Fibroblast of skin of left quadriceps (primary cell): ENCODE results near the gene GTF2H4.

Experiments
- DNase-seq, 2 experiments: peaks; one replicate each; pipeline ENCODE4 v3.0.0-alpha.2; 2013; ENCODE audit warnings: low read depth in 2 of 2

GTF2H4 gene

DNA sequence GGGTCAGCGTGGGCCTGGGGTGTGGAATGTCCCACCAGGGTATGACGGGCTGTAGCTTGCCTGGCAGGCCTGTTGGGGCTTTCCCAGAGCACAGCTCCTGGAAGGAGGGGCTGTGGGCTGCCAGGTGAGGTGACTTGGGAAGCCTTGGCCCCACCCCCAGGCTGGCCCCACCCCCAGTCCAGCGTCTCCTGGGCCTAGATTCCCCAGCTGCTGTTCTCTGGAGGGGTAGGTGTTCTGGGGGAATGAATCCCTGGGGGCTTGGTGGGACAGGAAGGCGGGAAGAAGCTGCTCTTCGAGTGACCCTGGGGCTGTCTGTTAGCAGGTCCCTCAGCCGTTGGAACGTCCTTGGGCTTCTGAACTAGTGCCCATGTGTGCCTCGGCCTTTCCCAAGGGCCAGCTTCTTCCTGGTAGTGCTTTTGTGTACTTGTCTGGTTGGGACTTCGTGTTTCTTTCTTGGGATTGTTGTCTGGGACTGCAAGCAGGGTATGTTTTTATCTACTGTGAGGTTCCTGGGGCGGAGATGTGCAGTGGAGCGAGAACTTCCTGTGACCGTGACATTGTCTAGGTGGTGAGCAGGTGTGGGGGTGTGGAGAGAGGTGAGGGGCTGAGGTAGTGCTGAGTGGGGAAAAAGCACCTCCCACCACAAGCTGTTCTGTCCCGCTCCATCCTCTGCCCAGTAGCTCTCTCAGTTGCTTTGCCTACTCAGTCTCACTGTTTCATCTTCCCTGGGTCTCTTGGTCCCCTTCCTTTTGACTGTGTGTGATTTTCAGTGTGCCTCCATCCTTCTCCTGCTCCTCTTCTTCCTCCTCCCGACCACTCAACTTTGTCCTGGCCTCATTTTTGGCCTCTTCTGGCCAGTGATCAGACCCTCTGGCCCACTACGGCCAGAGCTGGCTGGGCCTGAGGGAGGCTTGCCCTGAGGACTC is 25.0 kb upstream of the GTF2H4 start:
- no peak for DNase-seq

DNA sequence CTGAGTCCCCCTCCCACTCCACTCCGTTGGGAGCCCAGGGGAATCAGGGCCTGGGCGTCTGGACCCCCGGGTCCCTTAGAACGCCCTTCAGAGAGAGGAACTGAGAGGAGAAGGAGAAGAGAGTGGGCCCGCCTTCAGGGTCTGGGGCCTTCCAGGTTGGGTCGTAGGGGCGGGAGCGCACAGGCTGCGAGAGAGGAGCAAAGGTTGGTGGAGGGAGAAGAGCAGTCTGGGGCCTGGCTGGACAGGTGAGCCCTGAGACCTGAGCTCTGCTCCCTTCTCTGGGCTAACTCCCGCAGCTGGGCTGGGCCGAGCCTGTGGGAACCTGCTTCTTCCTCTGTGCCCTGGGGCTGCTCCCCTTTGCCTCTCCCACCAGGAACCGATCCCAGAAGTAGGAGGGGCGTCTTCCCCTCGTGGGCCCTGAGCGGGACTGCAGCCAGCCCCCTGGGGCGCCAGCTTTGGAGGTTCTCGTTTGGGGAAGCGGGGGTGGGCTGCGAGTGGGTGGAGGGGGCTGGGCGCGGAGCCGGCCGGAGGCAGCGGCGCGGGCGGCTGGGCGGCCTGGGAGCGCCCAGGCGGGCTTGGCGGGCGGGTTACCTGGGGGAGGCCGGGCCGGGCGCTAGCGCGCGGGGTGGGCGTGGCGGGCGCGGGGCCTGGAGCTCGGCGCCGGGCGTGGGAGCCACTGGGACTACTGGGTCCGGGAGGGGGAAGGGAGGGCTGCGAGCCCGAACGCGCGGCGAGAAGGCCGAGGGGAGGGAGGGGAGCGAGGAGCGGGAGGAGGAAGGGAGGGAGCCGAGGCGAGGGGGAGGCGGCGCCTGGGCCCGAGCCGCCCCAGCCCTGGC is 24.1 kb upstream of the GTF2H4 start, which contains the start of gene DDR1:
Gene DDR1, plus strand, starts transcription at position 835 of the 836 bp plus-strand sequence. CDS start 4,211 bp downstream, outside the sequence.
- peak in 1 of 2 experiments; percentile 42 for DNase-seq

DNA sequence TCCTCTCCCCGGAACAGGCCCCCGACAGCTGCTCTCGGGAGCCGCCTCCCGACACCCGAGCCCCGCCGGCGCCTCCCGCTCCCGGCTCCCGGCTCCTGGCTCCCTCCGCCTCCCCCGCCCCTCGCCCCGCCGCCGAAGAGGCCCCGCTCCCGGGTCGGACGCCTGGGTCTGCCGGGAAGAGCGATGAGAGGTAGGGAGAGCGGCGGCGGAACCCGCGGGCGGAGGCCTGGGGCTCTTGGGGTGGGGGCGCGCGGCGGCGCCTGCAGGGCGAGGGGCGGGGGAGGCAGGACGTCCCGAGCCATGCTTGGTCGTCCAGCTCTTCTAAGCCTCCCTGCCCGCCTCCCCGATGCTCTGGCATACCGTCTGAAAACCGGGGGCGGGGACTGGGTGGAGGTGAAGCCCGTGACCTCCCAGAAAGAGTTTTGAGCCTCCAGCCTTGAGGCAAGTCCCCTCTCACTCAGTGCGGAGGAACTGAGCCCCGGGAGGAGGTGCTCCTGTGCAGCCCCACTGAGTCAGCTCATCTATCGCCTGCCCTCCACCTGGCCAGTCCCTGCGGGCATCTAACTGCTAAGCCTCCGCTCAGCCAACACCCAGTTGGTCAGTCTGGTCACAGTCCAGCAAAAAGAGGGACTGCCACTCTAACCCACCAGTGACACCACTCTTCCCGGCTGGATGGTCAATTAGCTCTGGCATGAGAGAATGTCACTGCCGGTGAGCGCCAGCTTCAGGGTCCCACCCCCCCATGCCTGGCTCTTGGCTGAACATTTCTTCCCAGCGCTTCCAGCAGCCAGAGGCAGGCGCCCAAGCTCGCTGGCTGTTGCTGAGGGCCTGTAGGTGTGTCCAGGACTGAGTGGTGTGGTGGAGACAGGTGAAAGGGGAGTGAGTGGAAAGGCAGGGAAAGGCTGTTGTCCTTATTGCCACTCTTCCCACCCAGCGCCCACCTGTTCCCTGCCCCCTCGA is 23.2 kb upstream of the GTF2H4 start:
- no peak for DNase-seq

DNA sequence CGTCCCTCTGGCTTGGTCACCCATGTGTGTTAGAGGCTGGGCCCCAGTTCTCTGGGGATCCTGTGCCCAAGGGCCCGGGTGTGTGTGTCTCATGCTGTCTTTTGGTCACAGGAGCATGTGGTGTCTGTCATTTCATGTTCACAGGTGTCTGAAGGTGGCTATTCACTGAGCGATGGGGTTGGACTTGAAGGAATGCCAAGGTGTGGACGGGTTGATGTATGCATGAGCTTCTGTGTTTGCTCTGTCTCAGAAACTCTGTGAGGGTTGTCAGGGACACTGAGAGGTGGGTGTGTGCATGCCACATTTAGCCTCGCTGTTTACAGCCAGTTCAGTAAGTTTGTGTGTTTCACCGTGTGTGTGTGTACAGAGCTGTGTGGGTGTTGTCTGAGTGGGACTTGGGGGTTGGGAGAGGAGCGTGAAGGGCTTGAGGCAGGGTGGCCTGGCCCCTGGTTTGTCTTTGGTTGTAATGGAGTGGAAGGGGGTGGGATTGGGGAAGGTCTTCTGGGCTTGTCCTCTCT is 22.5 kb upstream of the GTF2H4 start:
- no peak for DNase-seq

DNA sequence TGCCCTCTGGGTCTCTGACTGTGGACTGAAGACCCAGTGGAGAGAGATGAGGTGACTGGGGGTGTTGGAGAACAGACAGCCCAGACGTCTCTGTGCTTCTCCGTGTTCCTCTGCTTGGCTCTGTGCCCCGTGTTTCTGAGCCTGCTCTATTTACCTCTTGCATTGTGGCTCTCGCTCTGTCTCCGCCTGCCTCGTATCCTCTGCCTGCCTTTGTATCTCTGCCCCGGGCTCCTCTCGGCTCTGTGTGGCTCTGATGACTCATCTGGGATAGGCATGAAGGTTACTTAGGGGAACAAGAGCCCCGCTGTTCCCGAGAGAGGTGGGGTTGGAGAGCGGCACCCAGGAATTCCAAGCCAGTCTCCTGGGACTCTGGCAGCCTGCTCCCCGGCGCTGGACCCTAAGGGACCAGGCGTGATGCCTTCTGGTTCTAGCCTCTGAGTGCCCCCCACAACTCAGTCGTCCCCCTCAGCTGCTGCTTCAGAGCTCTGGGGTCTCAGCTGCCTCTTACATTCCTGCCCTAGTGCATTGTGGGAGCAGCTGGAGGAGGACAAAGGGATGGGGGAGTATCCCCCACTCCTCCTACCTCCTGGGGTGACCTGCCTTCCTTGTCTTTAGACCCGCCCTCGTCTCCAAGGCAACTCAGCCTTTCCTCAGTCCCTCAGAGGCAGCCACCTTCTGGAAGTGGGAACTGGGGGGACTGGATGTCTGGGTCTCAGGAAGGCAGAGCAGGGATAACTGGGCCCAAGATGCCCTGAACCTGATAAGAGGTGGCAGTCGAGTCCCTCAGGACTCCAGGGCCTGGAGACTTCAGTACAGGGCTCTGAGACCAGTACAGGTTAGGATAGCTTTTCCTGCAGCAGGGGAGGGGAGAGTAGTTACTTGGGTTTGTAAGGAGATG is 21.8 kb upstream of the GTF2H4 start:
- peak; percentile 47 to 51 for DNase-seq

DNA sequence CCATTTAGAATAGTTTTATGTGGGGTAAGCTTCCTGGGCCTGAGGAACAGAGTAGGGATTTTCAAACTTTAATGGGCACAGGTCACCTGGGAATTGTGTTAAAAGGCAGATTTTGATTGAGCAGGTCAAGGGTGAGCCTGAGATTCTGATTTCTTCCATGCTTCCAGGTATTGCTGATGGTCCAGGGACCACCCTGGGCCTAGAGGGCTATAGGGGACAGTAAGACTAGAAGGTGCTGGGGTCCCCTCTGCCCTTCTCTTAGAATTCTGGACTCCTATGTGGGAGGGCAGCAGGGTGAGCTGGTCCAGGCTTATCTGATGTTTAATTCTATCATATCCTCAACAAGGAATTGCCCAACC is 21.1 kb upstream of the GTF2H4 start:
- DNase-seq, result no peak

DNA sequence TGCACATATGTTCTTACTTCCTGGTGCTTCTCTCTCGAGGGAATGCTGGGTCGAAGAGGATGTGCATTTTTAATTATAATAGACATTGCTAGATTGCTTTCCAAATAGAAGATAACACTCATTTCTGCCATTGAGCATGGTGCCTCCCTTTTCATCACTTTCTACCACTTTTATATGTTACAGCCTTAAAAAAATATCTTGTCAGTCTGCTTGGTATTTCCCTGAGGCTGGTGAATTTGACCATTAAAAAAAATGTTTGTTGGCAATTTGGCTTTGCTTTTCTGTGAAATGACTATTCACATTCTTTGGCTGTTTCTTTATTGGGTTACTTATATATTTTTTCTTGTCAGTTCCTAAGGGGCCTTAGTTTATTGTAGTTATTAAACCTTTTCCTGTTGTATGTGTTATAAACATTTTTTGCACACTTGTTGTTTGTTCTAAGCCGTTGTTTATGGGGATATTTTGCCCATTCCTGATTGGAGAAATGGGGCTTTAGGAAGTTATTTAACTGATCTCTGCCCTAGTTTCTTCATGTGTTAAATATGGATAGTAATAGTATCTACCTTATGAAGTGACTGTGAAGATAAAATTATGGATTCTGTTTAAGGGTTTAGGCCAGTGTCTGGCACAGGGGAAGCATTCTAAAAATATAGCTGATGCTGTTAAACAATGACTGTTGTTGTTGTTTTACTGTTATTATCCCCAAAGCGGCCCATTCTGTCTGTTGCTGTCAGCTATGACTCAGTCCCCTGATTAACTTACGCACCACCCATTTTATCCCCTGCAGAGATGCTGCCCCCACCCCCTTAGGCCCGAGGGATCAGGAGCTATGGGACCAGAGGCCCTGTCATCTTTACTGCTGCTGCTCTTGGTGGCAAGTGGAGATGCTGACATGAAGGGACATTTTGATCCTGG is 19.8 kb upstream of the GTF2H4 start:
- no peak for DNase-seq

DNA sequence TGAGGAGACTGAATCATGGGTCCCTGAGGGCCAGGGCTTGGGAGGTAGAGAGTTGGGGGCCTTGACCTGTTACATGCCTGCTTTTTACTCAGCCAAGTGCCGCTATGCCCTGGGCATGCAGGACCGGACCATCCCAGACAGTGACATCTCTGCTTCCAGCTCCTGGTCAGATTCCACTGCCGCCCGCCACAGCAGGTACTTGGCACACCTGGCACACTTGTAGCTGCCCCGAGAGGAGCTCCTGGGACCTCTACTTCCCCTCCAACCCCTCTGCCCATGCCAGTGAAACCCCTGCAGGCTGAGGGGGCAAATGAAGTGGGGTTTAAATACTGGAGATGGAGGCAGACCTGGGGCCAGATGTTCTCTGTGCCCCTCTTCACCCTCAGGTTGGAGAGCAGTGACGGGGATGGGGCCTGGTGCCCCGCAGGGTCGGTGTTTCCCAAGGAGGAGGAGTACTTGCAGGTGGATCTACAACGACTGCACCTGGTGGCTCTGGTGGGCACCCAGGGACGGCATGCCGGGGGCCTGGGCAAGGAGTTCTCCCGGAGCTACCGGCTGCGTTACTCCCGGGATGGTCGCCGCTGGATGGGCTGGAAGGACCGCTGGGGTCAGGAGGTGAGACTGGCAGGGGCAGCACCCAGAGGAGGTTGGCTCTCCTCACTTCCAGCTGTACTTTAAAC is 19.1 kb upstream of the GTF2H4 start:
- DNase-seq, result no peak

DNA sequence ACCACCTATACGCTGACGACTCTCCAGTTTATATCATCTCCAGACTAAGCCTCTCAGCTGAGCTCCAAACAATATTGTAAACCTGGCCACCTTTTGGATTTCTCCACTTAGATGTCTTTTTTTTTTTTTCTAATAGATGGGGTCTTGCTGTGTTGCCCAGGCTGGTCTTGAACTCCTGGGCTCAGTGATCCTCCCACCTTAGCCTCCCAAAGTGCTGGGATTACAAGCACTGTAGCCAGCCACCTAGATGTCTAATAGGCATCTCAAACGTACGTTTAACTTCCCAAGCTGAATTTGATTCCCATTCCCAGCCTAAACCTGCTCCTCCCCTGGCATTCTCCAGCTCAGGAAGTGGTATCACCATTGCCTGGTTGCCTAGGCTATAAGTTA is 18.5 kb upstream of the GTF2H4 start:
- DNase-seq, result no peak

DNA sequence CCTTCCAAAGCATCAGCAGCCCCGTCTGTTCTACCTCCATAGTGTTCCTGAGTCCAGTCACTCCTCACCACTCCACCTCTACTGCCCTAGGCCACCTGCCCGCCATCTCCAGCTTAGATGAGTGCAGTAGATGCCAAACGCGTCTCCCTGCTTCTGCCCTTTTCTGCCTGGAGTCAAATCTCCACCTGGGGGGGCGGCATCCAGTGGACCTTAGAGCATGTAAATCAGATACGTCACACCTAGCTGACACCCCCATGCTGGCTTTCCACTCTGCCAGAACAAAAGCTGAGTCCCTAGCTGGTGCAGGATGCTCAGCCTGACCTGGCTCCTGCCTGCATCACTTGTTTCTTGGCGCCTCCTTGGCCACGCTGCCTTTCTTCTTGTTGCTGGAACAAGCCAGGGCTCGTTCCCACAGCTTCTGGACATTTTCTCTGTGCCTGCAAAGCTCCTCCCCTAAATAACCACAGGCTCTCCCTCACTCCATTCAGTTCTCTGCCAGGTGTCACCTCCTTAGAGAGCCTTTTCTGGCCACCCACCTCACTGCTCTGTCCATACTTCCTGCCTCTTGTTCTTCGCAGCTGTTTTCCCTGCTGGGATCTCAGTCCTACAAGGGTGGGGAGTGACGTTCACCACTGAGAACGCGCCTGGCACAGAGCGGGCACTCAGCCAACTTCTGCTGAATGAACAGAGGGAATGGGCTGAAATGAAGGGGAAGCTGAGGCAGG is 17.9 kb upstream of the GTF2H4 start:
- DNase-seq, result no peak

DNA sequence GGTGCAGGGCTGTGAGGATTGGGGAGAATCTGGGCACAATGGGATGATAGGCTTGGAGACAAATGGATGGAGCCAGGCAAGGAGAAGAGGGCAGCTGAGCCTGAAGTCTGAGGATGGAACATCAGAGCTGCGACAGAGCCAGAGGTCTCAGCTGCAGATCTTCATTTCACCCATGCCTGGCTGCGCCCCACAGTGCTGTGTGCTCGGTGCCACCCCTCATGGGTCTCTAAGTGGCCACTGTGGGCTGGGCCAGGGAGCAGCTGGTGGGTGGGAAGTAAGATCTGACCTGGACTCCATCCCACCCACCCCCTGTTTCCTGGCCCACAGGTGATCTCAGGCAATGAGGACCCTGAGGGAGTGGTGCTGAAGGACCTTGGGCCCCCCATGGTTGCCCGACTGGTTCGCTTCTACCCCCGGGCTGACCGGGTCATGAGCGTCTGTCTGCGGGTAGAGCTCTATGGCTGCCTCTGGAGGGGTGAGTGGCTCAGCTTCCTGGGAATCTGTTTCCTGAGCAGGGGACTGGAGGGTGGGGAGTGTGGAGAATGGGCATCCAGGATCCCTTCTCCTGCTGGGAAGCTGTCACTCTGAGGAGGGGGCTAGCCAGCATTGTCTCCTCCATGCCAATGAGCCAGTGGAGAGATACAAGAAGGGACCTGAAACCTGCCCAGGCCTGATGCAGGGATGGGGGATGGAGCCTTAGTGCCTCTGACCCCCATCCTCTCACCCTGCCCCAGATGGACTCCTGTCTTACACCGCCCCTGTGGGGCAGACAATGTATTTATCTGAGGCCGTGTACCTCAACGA is 17.2 kb upstream of the GTF2H4 start:
- DNase-seq, result no peak

DNA sequence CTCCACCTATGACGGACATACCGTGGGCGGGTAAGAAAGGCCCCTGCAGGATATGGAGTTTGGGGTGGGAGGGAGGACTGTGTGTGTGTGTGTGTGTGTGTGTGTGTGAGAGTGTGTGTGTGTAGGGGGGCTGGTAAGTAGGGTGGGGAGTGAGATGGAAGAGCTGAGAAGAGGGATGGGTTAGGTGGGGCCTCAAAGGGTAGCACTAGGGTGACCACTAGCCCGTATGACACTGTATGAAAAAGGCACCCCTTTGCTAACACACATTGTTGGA is 16.6 kb upstream of the GTF2H4 start:
- DNase-seq, result no peak

DNA sequence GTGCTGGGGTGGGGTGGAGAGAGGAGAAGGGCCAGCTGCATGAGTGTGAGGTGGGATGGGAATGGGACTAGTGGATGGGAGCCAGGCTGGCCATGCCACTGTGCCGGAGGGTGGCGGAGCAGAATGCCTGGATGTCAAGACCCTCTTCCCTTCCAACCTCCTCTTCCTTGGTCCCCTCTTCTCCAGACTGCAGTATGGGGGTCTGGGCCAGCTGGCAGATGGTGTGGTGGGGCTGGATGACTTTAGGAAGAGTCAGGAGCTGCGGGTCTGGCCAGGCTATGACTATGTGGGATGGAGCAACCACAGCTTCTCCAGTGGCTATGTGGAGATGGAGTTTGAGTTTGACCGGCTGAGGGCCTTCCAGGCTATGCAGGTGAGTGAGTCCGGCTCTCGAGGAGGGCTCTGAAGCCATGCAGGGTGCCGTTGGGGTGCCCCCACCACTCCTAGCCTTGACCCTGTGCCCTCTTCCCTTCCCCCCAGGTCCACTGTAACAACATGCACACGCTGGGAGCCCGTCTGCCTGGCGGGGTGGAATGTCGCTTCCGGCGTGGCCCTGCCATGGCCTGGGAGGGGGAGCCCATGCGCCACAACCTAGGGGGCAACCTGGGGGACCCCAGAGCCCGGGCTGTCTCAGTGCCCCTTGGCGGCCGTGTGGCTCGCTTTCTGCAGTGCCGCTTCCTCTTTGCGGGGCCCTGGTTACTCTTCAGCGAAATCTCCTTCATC is 16.0 kb upstream of the GTF2H4 start:
- no peak for DNase-seq

DNA sequence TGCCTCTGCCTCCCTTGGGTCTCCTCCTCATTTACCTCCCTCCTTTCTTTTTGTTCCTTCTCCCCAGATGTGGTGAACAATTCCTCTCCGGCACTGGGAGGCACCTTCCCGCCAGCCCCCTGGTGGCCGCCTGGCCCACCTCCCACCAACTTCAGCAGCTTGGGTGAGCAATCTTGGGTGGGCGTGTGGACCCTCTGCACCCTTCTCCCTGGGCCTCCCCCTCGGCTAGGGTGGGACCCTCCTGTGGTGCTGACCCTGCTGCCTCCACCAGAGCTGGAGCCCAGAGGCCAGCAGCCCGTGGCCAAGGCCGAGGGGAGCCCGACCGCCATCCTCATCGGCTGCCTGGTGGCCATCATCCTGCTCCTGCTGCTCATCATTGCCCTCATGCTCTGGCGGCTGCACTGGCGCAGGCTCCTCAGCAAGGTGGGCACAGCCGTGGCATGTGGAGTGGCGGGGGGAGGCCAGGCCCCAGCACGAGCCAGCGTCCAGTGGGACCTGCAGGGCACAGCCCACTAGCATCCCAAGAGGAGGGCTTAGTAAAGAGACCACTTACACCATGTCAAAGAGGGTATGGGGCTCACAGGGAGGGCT is 14.9 kb upstream of the GTF2H4 start:
- DNase-seq, result no peak

DNA sequence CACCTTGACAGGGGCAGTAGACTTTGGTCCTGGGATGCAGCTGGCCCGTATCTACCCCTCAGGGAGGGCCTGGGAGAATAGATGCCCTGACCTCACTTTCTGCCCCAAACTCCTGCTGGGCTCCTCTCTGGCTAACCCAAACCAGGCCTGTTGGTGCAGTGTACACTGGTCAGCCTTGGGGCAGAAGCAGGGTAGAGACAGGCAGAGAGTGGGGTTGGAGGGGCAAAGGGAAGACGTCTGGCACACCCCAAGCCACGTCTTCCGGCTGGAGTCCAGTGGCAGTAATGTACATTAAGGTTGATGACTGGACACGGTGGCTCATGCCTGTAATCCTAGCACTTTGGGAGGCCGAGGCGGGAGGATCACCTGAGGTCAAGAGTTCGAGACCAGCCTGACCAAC is 14.3 kb upstream of the GTF2H4 start:
- no peak for DNase-seq

DNA sequence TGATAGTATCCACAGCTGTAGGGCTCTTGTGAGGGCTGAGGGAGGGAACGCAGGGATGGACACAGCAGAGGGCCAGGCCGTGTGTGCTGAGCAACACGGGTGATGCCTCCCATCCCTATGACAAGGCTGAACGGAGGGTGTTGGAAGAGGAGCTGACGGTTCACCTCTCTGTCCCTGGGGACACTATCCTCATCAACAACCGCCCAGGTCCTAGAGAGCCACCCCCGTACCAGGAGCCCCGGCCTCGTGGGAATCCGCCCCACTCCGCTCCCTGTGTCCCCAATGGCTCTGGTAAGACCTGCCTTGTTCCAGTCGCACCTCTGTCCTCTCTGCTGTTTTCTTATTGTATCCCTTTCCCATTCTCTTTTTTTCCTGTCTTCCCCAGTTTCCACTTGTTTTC is 13.6 kb upstream of the GTF2H4 start:
- no peak for DNase-seq
